Hematopoietic multipotent progenitor cell treated with erythropoietin and hydrocortisone succinate and interleukin-3 and kit ligand, for 4 days (in vitro differentiated cells): ENCODE data around the gene MRPS12.

Experiments
- DNase-seq: peaks from one replicate; pipeline ENCODE4 v3.0.0-alpha.2; 2015

The MRPS12 gene

DNA sequence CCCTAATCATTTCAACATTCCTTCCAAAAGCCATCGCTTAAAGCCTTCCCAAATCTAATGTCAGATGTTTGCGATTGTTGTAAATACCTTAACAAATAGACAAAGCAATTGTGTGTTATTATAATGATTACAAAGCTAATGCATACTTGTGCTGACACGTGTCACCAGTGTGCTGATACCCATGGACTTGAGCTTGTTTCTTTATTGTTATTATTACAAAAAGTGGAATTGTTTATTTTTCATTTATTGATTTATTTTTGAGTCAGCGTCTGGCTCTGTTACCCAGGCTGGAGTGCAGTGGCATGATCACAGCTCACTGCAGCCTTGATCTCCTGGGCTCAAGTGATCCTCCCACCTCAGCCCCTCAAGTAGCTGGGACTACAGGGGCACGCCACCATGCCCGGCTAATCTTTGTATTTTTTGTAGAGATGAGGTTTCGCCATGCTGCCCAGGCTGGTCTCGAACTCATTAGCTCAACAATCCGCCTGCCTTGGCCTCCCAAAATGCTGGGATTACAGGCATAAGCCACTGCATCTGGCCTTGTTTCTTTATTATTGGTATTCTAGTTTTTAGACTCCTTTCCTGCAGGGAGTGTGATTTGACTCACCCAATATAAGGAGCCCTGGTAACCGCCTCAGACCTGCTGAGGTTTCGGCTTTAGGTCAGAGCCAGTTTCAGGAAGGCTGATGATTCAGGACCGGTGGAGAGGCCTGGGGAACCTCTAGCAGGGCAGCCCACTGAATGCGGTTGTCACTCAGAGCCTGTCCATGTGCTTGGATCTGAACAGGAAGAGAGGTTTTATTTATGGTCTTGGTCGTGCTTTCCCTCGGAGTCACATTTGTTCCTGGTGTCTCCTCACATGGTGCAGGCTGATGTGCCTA, 46.9 kb downstream of the MRPS12 start:
- no peak for DNase-seq

DNA sequence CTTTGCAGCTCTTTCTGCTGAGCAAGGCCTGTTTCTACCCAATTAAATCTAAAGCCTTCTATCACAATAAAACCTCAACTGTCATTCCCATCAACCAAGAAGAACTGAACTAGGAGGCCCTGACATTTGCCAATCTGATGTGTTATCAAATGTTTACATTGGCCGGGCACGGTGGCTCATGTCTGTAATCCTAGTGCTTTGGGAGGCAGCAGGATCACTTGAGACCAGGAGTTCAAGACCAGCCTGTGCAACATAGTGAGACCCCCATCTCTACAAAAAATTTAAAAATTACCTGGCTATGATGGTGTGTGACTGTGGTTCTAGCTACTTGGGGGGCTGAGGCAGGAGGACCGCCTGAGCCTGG, 47.6 kb downstream of the MRPS12 start:
- no peak for DNase-seq

DNA sequence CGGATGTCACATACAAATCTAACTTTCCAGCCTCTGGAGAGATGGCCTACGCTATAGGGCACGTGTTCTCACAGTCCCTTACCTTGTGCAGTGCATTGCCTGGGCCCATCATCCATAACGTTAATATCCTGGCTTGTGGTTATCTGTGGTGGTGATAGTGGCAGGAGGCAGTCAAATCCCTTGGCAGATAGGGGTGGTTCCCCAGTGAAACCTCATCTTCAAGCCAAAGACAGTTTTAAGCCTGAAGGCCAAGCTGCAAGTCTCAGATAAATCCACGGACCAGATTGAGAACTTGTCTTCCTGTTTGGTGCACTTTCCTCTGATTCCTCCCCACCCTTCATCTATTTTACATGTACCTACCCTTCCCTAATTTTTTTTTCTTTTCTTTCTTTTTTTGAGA, 49.1 kb downstream of the MRPS12 start:
- peak; percentile 63 for DNase-seq

DNA sequence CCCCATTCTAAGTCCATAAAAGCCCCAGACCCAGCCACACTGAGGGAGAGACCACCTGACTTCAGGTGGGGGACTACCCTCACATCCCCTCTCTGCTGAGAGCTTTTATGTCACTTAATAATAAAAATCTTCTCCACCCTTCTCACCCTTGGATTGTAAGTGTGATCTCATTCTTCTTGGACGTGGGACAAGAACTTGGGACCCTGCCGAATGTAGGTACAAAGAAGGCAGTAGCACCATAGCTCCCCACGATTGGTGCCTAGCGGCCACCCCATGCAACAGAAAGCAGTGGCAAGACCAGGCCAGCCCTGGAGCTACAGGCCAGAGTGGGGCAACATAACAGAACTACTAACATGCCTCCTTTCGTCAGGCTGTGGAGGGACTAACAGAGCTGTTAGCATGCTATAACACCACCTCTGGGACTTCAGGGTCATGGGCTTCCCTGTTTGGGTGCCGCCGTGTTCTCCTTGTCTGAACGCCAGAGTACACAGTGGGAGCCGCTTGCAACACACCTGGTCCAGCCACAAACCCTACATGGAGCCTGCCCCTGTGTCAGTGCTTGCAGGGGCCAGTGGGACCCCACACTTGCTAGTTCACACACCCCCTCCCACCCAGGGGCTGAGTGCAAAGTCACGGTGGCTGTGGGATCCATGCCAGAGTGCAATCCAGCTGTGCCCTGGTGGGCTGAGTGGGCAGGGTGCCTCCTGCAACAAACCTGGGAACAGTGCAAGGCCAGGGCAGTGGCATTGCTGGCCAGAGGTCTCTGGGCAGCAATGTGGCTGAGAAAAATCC, 50.0 kb downstream of the MRPS12 start:
- DNase-seq = no peak
